ENCODE results near the gene NBEAL2.

DNA sequence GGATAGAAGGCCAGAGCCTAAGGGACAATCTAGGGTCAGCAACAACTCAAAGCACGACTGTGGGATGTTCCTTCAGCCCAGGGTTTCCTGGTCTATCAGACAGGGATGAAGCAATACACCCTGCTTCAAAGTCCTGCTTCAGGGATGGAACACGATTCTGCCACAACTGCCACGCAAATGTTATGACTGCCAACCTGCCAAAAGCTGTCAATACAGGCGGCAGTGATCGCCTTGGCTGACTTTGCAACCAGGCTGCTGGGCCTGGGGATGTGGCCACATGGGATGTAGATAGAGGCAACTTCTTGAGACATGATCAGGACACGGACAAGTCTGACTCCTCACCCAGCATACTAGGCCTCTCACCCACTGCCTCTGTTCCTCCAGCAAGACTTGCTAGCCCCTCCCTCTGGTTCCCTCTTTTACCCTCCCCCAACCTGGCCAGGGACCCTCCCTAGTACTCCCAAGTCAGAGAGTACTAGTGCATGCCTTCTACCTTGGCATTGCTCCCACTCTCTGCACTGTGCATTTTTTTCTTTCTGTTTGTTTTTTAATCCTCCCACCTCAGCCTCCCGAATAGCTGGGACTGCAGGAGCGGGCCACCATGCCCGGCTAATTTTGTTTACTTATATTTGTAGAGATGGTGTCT is 10.6 kb upstream of the NBEAL2 start:
- TF ChIP-seq, protein P1, sequence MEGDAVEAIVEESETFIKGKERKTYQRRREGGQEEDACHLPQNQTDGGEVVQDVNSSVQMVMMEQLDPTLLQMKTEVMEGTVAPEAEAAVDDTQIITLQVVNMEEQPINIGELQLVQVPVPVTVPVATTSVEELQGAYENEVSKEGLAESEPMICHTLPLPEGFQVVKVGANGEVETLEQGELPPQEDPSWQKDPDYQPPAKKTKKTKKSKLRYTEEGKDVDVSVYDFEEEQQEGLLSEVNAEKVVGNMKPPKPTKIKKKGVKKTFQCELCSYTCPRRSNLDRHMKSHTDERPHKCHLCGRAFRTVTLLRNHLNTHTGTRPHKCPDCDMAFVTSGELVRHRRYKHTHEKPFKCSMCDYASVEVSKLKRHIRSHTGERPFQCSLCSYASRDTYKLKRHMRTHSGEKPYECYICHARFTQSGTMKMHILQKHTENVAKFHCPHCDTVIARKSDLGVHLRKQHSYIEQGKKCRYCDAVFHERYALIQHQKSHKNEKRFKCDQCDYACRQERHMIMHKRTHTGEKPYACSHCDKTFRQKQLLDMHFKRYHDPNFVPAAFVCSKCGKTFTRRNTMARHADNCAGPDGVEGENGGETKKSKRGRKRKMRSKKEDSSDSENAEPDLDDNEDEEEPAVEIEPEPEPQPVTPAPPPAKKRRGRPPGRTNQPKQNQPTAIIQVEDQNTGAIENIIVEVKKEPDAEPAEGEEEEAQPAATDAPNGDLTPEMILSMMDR (IDR thresholded peaks at IDR 0.05), result no peak
- TF ChIP-seq CREB1 (CRISPR knock-in tag; IDR thresholded peaks at IDR 0.05), result no peak
- no peak for TF ChIP-seq SP1 (CRISPR knock-in tag; conservative IDR thresholded peaks at IDR 0.05)
- TF ChIP-seq, protein P2, sequence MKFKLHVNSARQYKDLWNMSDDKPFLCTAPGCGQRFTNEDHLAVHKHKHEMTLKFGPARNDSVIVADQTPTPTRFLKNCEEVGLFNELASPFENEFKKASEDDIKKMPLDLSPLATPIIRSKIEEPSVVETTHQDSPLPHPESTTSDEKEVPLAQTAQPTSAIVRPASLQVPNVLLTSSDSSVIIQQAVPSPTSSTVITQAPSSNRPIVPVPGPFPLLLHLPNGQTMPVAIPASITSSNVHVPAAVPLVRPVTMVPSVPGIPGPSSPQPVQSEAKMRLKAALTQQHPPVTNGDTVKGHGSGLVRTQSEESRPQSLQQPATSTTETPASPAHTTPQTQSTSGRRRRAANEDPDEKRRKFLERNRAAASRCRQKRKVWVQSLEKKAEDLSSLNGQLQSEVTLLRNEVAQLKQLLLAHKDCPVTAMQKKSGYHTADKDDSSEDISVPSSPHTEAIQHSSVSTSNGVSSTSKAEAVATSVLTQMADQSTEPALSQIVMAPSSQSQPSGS (CRISPR knock-in tag; IDR thresholded peaks at IDR 0.05; ENCODE audit: borderline replicate concordance, low read depth), result no peak
- no peak for TF ChIP-seq JUN (CRISPR knock-in tag; IDR thresholded peaks at IDR 0.05)
- no peak for TF ChIP-seq MLX (CRISPR knock-in tag; IDR thresholded peaks at IDR 0.05)
- TF ChIP-seq, protein P3, sequence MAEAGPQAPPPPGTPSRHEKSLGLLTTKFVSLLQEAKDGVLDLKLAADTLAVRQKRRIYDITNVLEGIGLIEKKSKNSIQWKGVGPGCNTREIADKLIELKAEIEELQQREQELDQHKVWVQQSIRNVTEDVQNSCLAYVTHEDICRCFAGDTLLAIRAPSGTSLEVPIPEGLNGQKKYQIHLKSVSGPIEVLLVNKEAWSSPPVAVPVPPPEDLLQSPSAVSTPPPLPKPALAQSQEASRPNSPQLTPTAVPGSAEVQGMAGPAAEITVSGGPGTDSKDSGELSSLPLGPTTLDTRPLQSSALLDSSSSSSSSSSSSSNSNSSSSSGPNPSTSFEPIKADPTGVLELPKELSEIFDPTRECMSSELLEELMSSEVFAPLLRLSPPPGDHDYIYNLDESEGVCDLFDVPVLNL (CRISPR knock-in tag; IDR thresholded peaks at IDR 0.05; ENCODE audit: borderline replicate concordance, low read depth), result no peak
- TF ChIP-seq ZNF121 (CRISPR knock-in tag; IDR thresholded peaks at IDR 0.05), result no peak

Measured in WTC11 (cell line).